Fibroblast of villous mesenchyme (primary cell): ENCODE results near the gene RYR2. TPM values are rescaled to one million over a fixed set of nuclear protein-coding genes. Genes with fewer than 3 reads are reported as not detected.

Experiments
- DNase-seq: peaks from one replicate; pipeline ENCODE4 v3.0.0-alpha.2; 2010; ENCODE audit warnings: low read depth
- H3K4me3 ChIP-seq: 2 replicates; pipeline ENCODE4 v1.5.1; 2011; ENCODE audit warnings: low read depth, mild to moderate bottlenecking, low read length
- CTCF ChIP-seq: IDR thresholded peaks from 2 replicates; pipeline ENCODE4 v1.5.1; 2012; ENCODE audit warnings: low read depth, mild to moderate bottlenecking, low read length; ENCODE audit not compliant: insufficient read depth
- total RNA-seq: library from RNA; depleted of rRNA; stranded (reverse); fragments of >200 nt; gene quantifications from 2 replicates; pipeline ENCODE4 v1.2.3, GENCODE V29; 2012

RYR2 gene
- total RNA-seq, 1 donor, result not detected

GRCh38 chr1:237029850-237030535 lies 12.0 kb upstream of the RYR2 start:
- no peak for DNase-seq

GRCh38 chr1:237031480-237031879 lies 10.5 kb upstream of the RYR2 start:
- H3K4me3 ChIP-seq, result no peak overlapping the region
- no peak for TF ChIP-seq CTCF
- DNase-seq, result peak; percentile 10

More at GRCh38 chr1:237029850-237030535, 12.0 kb upstream of the RYR2 start:
- no peak overlapping the region for H3K4me3 ChIP-seq
- TF ChIP-seq CTCF, result no peak

GRCh38 chr1:237032029-237032428 lies 10.0 kb upstream of the RYR2 start:
- TF ChIP-seq CTCF, result no peak
- no peak overlapping the region for H3K4me3 ChIP-seq

GRCh38 chr1:237033061-237033460 lies 8.9 kb upstream of the RYR2 start:
- TF ChIP-seq CTCF, result no peak
- H3K4me3 ChIP-seq, result no peak overlapping the region
- DNase-seq, result no peak

More at GRCh38 chr1:237032029-237032428, 10.0 kb upstream of the RYR2 start:
- DNase-seq, result no peak

- no peak overlapping the region for H3K4me3 ChIP-seq
- no peak for DNase-seq
- no peak for TF ChIP-seq CTCF
Observed at GRCh38 chr1:237033804-237034203, 8.2 kb upstream of the RYR2 start.

- no peak for TF ChIP-seq CTCF
- DNase-seq, result no peak
- no peak overlapping the region for H3K4me3 ChIP-seq
Observed at GRCh38 chr1:237035759-237036158, 6.2 kb upstream of the RYR2 start.

GRCh38 chr1:237038211-237038610 lies 3.8 kb upstream of the RYR2 start:
- no peak for TF ChIP-seq CTCF
- no peak for DNase-seq
- H3K4me3 ChIP-seq, result no peak overlapping the region
